NOMO-1 treated with DMSO at 0.1 percent for 48 hours (cell line): ENCODE results near the gene CREBZF.
A peak's percentile ranks its signal among the peaks of the same experiment; 100 is the strongest.

Source experiments
- DNase-seq: peaks from one replicate; lab custom pipeline; 2025; ENCODE audit not compliant: unreplicated experiment; lab: John Stamatoyannopoulos, UW

The CREBZF gene

GRCh38 chr11:85664615-85665481, at the start of gene CREBZF:
Gene CREBZF (minus strand): TSS chr11:85665129. CDS start chr11:85664875, 254 bp downstream.
- DNase-seq: peak; percentile 92

DNA sequence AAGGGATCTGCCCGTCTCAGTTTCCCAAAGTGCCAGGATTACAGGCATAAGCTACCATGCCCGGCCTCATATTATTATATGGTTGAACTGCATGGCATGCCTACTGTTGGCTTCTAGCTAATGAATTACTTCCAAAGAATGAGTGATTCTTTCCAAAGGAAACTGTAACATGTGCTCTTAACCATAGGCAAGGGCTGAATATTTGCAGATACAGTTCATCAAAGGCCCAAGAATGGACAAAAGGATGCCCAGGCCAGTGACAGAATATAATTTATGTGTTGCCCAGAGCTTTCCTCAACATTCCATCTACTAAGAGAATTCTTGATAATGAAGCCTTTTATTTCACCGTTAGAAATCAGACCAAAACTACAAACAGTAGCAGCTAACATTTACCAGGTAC, 48.0 kb upstream of the CREBZF start:
- no peak for DNase-seq

GRCh38 chr11:85710917-85711316, 46.0 kb upstream of the CREBZF start:
- no peak for DNase-seq

GRCh38 chr11:85709941-85710702, 45.2 kb upstream of the CREBZF start:
- no peak for DNase-seq

- no peak for DNase-seq
Observed at GRCh38 chr11:85705800-85706199, 40.9 kb upstream of the CREBZF start.

- no peak for DNase-seq
Observed at GRCh38 chr11:85704967-85705366, 40.0 kb upstream of the CREBZF start.

DNA sequence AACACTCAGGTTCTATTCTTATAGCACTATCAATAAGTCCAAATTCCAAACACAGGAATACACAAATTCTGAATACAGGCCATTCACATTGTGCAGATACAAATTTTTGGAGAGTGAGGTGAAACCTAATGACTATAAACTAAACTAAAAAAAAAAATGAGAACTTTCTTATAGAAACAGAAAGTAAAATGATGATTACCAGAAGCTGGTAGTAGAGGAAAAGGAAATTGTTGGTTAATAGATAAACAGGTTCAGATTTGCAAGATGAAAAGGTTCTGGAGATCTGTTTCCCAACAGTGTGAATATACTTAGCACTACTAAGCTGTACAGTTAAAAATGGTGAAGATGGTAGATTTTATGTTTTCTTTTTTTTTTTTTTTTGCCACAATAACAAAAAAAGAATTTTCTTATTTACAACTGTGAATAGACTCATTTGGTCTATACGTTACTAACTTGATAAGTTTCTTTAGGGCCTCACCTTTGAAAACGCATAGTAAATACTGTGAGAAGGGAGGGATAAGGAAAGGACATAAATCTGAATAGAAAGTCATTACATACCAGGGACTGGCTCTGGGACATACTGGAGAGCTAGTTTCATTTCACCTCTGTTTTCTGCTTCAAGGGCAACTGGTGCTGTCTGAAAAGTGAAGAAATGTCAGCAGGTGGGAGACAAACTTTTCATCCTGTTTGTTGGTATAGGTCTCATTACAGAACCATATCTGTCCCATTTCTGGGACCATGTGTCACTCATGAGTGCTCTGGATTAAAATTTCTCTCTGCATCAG, 35.2 kb upstream of the CREBZF start:
- DNase-seq: peak; percentile 43

DNA sequence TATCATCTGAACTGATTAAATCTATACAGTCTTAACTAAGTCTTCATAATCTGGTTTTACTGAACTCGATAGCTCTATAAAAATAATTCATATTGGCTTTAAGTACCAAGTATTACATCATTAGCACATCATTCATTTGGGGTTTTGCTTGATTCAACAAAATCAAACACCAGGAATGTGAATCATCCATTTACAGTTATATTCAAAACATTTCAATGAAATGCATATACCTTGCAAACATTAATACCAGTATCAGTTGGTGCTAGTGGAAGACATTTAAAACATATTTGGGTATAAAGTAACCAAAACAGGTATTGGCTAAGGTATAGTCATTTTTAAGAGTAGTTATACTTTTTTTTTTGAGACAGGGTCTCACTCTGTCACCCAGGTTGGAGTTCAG, 33.3 kb upstream of the CREBZF start:
- no peak for DNase-seq

DNA sequence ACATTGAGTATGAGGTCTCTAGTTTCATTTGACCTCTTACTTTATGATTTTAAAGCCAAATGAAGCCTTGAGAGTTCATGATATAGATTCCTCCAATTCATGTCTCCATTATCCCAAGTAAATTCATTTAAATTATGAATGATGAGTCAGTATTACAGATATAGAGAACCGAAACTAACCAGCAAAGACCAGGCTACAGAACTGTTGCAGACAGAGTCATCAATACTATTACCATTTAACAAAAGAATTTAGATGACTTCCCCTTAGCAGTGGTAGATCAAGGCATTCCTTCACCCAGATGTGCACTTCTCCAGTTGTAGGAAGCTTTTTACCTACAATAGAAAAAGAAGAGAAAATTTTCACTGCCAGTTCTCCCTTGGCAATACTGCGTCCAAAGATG, 32.8 kb upstream of the CREBZF start:
- peak; percentile 27 for DNase-seq

GRCh38 chr11:85695546-85695945, 30.6 kb upstream of the CREBZF start:
- DNase-seq: no peak

DNA sequence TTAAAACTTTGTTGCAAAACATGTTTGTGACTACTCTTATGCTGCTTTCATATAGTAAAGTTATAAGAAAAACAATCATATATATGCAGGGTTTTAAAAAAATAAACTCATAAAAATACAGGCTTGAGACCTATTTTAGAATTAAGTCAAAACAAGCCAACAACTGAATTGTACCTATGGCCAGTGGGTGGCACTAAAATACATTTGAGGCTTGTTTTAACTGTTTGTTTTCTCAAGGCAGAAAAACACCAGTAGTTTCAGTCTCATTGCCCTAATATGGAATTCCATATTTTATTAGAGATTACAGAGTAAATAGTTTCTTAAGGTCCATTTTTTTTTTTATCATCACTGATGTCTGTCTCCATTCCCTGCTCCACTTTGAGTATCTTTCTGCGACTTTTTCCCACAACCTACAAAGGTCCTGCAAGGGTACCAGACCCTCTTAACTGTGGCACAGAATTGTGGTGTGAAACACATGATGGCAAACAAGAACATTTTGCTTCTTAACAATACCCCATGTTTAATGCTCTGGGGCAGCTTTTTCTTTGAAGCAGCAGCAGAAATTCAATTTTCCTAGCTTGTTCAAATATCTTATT, 29.6 kb upstream of the CREBZF start:
- DNase-seq: no peak

DNA sequence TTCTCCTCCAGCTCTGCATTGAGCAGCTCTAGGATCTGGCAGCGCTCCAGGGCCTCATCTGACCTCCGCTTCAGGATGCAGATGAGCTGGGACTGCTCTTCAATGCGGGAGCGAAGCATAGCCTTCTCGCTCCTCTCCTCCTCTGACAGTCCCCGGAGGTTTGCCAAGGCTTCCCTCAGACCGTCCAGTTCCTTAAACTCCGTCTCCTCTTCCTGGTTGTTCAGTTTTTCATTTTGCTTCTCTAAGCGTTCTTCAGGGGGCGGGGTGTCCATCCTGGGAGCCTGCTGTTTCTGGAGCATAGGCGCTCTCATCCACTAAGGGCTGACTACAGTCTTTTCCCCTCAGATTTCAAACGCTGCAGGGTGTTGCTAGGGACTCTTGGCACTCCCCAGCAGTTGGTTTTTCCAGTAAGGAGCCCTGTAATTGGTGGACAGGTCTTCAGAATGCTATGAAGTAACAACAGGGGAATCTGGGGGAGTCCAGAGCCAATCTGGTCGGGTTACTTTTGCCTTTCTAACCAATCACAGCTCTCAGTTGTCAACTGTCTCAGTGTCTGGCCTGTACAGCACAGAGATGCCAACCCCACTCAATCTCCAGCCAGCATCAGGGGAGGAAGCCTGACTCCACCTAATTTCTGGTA, 21.0 kb upstream of the CREBZF start, which contains the start of gene CCDC89:
CCDC89 (minus strand) TSS at position 376 of the 640 bp plus-strand sequence; CDS start at position 311, 65 bp downstream.
- DNase-seq: no peak

DNA sequence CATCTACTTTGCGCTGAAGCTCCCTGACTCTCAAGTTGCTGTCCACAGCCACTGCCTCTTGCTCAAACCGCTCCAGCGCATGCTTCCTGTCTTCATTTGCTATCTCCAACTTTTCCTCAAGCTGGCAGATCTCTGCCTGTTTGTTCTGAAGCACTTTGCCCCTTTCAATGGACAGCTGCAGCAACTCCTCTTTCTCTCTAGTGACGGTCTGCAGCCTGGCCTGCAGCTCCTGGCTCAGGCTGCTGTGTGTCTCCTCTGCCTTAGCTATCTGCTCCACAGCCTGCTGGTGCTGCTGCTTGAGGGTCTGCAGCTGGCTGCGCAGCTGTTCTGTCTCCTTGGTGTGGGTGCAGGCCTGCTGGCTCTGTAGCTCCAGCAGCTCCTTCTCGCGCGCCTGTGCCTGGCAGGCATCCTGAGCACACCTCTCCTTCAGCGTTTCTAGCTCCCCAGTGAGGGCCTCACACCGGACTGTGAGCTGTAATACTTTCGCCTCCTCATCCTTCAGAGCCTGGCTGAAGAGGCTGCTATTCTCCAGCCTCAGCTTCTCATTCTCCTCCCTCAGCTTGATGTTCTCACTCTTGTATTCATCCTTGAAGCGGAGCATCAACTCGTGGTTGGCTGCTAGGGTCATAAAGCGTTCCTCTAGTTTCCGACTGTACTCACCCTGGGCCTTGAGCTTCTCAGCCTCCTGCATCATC, 20.3 kb upstream of the CREBZF start:
- DNase-seq: no peak

GRCh38 chr11:85682330-85683305, 17.7 kb upstream of the CREBZF start:
- DNase-seq: no peak

DNA sequence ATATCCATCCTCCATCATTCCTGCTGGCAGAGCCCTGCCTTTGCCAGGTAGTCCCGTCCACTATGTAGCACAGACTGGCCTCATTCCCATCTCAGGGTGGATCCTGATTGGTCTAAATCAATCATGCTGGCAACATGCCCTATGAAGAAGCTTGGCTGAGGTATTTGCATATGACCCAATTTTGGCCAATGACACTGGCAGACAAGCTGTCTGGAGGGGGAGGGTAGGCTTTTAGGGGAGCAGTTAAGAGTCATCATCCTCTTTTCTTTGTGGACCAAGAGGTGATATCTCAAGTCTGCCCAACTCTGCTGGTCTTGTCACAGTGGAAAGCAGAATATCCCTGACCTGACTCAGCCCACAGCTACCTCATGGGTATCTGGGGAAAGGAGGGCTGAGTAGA, 16.0 kb upstream of the CREBZF start:
- no peak for DNase-seq

GRCh38 chr11:85679576-85679975, 14.6 kb upstream of the CREBZF start:
- DNase-seq: no peak

- no peak for DNase-seq
Observed at GRCh38 chr11:85673393-85673792, 8.5 kb upstream of the CREBZF start.

- DNase-seq: no peak
Observed at GRCh38 chr11:85672105-85672902, 7.4 kb upstream of the CREBZF start.
